HG03064 (cell line): ENCODE measurements around the gene GRM1.

ENCODE experiments used
- ATAC-seq: cut with Tn5 transposase; IDR thresholded peaks from one replicate; pipeline ENCODE4 v1.9.1; 2021; ENCODE audit warnings: low read depth; ENCODE audit not compliant: unreplicated experiment

GRM1 gene

DNA sequence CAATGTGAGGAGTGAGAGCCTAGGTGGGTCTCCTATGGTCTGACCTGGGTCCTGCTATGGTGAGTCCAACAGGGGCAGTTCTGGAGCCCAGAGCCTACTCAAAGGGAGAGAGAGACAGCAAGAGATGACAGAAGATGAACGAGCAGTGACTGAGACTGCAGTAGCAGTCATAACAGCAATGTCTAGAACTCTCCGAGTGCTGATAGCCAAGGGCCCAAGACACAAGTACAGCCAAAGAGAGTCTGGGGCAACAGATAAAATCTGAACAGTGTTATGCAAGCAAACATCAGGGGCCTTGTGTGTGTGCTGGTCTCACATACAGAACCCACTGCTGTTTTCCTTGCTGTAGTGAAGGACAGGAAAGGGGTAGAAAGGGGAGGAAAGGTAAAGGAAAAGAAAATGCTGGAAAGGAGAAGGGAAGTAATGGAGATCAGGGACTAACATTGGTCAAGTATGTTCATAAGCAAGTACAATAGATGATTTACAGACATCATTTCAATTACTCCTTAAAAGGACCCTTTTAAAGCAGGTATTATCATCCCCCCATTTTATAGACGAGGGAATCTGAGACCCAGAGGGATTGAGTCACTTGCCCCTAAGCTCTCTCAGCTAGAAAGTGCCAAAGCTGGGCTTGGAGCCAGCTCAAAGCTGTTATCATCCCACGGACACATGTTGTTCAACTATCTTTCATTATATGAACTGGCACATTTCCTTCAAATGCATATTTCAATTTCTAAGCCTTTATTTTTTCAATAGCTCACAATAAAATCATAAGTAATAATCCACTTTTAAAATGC, 332.5 kb downstream of the GRM1 start:
- ATAC-seq, result no peak

DNA sequence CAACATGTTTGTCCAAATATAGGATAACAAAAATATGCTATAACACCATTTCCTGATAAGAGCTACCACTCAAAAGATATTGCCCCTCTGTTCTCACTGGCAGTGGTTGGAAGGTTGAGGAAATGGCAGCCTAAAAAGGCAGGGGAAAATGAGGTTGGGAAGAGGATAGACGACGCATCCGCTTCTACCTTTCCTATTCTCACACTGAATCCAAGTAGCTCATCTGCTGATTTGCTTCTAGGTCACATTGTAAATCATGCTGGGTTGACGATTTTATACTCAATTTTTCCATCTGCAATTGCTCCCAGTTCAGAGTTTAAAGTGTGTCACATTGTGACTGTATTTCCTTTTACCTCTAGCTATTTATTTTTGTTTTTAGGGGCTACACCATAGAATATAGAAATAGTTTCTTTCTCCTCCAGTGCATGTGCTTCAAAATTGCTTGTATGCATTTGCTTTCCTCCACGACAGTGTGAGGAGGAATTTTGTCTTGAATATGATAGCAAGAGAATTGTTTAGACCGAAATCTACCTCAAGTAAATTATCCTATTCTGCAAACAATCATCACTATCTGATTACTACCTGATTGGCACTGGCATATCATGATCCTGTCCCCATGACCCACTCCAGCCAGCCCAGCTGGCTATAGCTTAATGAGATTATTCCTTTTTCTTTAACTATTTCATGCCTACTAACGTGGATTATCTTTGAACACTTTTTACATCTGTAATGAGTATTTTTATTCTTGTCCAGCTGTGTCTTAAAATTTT, 335.2 kb downstream of the GRM1 start:
- no peak for ATAC-seq

DNA sequence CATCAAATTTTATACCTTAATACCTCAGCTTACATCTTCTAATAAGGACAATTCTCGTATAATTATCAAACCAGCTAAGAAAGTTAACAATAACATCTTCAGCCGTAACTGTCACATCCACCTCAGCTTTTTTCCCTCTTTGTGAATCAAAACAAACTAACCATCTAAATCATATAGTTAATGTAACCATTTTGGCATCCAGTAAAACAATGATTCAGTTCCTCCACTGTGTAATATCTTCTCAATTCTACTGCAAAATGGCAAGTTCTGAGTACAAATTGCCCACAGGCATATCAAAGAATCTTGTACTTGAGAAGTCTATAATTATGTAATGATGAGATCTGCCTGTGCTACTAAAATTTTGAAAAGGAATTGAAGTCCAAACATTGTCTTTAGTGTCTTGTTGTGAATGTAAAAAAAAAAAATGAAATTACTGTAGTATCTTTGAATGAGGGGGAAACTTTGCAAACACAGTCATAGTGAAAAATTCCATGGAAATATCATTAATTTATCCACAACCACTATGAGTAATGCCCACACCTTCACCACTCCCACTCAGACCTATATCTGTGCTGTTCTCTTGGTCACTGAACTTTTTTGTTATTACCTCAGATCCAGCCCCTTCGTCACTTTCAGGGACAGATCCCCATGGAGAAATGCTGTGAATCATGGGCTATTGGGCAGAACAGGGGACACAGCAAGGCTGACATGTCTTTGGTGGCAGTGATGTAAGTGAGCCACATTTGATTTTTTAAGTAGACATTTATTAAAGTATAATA, 336.1 kb downstream of the GRM1 start:
- no peak for ATAC-seq

DNA sequence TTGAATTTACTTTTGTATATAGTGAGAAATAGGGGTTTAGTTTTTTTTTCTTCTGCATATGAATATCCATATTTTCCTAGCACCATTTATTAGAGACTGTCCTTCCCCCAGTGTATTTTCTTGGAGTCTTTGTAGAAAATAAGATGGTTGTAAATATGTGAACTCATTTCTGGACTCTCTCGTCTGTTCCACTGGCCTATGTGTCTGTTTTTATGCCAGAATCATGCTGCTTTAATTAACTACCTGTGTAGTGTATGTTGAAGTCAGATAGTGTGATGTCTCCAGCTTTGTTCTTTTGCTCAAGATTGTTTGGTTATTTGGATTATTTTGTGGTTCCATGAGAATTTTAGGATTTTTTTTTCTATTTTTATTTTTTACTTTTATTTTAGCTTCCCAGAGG, 338.2 kb downstream of the GRM1 start:
- no peak for ATAC-seq

DNA sequence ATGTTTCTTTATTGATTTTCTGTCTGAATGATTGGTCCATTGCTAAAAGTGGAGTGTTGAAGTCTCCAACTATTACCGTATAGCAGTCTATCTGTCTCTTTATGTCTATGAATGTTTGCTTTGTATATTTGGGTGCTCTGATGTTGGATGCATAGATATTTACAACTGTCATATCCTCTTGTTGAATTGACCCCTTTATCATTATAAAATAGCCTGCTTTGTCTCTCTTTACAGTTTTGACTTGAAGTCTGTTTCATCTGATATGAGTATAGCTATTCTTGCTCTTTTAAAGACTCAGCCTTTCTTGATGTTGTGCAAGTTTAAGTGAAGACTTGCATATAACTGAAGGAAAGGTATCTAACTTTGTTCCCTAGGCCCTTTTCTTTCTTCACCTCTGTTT, 341.0 kb downstream of the GRM1 start:
- ATAC-seq, result no peak

DNA sequence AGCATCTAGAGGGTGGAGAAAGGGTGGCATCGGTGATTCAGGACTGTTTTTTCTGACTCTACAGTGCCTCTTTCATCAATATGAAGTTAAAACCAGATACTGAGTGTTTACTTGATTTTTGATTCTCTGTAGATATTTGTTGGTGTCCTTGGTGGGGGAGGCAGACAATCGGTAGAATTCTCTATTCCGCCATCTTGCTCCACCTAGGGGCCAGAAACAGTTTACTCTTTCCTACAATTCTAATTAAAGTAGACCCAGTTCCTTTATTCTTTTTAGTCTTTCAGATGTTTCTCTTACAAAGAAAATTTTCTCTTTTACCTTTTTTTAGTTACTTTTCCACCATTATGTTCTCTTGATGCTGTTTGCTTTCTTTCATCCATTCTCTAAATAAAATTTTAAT, 352.6 kb downstream of the GRM1 start:
- ATAC-seq, result no peak

DNA sequence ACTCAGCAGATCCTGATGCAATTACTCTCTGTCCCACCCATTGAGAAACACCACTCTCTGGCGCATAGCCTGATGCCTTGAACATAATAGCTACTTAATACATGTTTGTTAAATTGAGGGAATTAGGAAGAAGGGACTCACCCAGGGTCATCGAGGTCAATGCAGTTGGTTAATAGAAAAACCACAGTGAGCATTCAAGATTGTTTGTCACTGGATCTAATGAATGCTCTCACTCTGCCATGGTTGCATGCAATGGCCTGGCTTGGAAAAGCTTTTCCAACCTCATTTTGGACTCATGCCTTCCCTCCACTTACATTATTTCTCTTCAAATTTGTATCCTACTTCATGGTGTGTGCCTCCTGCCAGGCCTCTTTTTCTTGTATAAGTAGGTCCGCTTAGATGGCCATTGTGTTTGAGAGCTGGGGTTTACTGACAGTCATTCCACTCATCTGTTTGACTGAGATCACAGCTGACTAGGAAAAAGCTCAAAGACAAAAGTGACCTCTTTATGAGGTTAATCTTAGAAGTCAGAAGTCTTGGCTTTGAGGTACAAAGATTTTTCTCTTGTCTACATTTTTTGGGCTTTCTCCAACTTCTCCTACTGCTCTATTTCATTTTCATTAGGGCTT, 360.0 kb downstream of the GRM1 start:
- no peak for ATAC-seq

DNA sequence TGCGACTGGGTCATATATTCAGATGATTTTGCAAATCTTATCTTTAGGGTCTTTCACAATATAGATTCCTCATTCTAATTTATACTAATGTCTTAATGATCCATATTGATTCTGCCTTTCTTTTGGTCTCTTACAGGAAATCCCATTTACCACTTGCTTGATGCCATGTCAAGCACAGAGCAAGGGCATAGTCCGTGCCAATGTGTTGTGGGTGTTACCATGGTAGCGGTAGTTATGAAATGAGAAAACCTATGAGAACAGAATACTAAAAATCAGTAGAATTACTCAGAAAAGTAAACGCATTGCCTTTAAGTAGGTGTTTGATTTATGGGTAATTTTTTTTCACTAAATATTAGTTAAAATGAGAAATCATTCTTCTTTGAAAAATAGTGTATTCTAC, 360.9 kb downstream of the GRM1 start:
- no peak for ATAC-seq

DNA sequence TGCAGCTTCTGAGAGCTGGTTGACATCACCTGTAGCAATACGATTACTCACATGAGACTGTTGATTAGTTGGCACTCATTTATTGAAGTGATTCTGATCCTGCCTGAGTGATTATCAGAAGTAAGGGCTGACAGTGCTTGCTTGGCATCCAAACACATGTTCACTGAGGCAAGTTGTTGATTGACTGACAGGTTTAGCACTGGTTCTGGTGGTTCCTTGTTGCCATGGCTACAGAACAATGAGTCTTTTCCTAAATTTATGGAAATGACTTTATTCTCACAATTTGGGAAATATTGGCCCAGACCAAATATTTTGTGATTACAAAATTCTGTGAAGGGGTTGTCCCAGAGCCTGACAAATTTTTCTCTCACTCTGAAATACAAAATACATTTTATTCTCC, 368.8 kb downstream of the GRM1 start:
- ATAC-seq, result no peak

DNA sequence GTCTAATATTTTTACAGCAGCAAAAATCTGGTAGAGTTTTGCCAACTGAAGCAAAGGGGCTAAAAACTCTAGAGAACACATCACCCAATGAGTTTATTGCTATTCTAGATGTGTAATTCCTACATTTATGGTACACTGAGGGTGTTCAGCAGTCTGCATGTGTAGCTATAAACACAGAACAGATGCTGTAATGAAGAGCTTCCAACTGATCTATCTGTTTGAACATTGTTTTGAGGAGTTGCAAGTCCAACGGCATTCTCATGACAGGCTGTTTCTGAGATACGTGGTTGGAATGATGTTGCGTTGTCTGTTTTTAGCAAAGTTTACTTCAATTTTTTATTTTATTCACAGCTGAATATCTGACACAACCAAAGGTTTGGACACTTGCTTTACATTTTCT, 373.6 kb downstream of the GRM1 start:
- no peak for ATAC-seq

DNA sequence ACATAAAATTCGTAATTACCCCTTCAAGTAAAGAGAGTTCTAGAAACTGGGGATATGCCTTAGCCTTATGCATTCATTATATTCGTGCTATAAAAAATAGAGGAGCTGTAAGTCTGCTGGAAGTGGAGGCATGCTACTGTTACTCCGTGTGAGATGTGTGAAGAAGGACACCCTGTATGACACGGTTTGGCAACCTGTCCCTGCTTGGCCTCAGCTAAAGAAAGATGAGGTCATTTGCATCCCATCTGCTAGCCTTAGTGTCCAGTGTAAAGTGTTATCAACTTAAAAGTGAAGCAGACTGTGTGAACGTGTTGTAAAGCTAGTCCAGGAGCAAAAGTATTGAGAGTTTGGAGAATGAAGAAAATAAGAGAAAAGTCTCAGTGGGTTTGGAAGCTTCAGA, 379.7 kb downstream of the GRM1 start:
- ATAC-seq, result no peak

DNA sequence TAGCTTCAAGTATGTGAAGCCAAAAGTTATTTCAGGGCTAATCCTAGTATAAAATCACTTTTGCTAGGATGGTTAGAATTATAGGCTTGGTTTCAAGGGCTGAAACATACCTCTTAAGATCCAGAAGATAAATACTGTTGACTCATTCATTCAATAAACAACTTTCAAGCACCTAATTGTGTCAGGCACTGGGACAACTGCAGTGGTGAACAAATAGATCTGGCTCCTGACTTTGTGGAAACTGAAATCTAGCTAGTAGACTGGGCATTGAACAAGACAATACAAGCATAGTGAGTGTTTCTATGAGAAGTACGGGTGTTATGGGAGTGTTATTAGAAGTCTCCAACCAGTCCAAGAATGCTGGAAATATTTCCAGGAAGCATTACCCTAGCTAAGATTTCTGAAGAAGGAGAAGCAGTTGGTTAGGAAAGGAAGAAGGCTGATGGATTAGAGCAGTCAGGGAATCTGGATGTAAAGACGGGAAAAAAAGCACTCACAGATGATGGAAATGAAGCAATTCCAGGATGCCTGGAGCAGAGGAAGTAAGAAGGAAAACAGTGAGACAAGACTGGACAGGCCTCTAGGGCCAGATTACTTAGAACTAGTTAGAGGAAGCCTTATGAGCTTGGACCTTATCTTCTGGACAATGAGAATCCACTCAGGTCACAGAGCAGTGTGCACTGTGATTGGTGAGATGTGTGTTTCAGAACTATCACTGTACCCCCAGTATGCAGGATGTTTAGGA, 382.2 kb downstream of the GRM1 start:
- ATAC-seq, result no peak

DNA sequence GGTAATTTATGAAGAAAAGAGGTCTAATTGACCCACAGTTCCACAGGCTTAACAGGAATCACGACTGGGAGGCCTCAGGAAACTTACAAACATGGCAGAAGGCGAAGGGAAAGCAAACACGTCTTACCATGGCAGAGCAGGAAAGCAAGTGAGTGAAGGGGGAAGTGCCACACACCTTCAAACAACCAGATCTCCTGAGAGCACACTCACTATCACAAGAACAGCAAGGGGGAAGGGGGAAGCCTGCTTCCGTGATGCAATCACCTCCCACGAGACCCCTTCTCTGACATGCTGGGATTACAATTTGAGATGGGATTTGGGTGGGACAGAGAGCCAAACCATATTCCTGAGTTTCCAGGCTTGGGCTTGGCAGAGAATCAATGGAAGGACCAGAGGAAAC, 390.7 kb downstream of the GRM1 start:
- ATAC-seq, result no peak

DNA sequence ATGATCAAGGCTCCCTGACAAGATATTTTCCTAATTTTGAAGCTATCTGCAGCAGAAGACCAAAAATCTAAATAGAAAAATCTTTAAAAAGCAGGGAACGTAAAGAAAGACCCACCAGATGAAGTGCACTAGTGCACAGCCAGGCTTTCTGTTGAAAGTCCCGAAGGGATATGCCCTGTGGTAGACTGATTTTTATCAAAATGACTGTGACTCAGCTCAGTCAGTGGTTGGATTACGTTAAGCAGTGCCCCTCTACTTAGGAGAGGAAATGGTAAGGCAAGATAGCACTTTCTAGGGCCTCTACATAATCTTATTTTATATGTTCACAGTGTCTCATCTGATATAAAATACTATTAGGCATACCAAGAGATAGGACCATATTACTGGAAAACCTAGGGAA, 391.4 kb downstream of the GRM1 start:
- ATAC-seq, result no peak

DNA sequence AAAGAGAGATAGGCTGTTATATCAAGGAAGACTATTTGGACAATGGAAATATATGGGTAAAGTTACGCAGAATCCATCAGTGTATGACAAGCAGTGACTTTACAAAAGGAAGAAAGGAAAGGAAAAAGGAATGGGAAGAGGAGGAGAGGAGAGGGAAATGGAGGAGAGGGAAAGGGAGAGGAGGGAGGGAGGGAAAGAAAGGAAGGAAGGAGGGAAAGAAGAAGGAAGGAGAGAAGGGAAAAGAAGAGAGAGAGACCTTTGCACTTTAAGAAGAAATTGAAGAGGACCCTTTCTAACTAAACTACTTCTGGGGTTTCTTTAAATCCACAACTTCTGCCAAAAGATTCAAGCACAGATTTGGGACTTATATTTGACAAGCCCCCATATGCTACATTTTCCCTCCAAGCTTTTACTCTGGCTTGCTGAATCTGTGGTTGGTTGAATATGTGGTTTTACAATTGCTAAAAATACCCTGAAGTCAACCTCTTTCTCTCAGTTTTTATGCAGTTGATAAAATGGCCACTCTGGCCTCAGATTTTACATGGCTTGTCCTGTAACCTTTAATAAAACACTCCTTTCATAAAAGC, 394.0 kb downstream of the GRM1 start:
- no peak for ATAC-seq

DNA sequence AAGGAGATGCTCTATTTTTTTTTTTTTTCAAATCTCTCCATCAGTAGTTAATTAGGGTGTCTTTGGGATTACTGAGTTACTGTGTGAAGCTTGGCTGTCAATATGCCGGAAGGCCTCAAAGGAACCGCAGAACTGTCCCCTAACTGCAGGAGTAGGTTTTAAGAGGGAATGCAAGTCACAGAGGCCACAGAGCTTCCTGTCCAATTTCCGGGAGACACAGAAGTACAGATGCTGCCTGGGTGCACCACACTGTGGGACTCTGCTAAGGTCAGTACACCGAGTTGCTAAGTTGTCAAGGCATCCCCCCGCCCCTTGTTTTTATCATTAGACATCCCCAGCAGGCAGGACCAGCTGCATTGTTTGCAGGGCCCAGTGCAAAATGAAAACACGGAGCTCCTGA, 394.6 kb downstream of the GRM1 start:
- ATAC-seq, result no peak

DNA sequence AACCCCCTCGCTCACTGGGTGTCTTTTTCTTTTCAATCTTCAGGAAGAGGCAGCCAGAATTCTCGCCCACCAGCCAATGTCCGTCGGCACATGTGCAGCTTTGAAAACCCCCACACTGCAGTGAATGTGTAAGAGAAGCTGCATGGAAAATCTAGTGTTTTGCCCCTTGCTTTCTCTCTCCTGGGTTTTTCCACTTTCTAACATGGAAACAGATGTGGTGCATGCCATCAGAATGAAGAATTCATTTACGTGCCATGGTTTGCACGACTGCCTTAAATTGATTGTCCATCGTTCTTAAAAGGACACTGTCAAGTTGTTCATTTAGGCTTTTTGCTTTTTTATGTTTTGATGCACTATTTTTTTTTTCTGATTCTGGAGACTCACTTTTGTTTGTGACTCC, 397.7 kb downstream of the GRM1 start:
- ATAC-seq, result no peak

DNA sequence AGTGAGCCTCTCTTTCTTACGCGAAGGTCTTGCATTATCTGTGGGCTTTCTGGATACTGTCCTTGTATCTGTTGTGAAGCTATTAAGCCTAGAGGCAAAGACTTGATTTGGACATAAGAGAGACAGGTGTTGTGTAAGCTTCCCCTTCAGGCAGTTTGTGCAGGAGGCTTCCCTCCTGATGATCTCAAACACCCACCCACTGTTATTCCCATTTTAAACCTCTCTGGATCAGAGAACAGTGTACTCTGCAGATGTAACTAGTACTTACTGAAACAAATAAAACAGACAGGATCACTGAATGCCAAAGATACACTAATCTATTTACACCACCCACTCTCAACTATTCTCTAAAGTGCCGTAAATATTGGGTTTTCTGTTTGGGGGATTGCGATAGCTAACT, 401.0 kb downstream of the GRM1 start:
- ATAC-seq, result no peak

DNA sequence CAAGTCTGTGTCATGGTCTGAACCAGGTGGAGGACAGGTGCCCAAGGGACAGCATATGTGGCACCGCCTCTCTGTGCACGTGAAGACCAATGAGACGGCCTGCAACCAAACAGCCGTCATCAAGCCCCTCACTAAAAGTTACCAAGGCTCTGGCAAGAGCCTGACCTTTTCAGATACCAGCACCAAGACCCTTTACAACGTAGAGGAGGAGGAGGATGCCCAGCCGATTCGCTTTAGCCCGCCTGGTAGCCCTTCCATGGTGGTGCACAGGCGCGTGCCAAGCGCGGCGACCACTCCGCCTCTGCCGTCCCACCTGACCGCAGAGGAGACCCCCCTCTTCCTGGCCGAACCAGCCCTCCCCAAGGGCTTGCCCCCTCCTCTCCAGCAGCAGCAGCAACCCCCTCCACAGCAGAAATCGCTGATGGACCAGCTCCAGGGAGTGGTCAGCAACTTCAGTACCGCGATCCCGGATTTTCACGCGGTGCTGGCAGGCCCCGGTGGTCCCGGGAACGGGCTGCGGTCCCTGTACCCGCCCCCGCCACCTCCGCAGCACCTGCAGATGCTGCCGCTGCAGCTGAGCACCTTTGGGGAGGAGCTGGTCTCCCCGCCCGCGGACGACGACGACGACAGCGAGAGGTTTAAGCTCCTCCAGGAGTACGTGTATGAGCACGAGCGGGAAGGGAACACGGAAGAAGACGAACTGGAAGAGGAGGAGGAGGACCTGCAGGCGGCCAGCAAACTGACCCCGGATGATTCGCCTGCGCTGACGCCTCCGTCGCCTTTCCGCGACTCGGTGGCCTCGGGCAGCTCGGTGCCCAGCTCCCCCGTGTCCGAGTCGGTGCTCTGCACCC, 405.2 kb downstream of the GRM1 start:
- no peak for ATAC-seq
